Stimulated activated naive CD8-positive, alpha-beta T cell treated with anti-CD3 and anti-CD28 coated beads, Interleukin-15, amount 100 ng/mL, for 72 hours (primary cell): ENCODE data around the gene MYBPC3.

Experiments used
- ATAC-seq: fragments of 150-1000 bp; cut with Tn5 transposase; 2 replicates; pipeline ENCODE4 v1.10.0; 2021; ENCODE audit warnings: mild to moderate bottlenecking, moderate library complexity
- DNase-seq, 2 donors: peaks; one replicate each; pipeline ENCODE4 v3.0.0; 2021 to 2022
- H3K27ac Mint-ChIP-seq, 2 donors: one replicate each; pipeline ENCODE4 v1.8.0; 2022; ENCODE audit warnings: mild to moderate bottlenecking in 2 of 2, mixed read lengths in 2 of 2, moderate library complexity in 2 of 2
- H3K27me3 Mint-ChIP-seq: one replicate; pipeline ENCODE4 v1.8.0; 2022; ENCODE audit warnings: mixed read lengths
- H3K4me1 Mint-ChIP-seq: one replicate; pipeline ENCODE4 v1.8.0; 2022; ENCODE audit warnings: mild to moderate bottlenecking, mixed read lengths
- H3K4me3 Mint-ChIP-seq, 2 donors: one replicate each; pipeline ENCODE4 v1.8.0; 2022; ENCODE audit warnings: mild to moderate bottlenecking in 2 of 2, mixed read lengths in 2 of 2, moderate library complexity in 1 of 2
- H3K9me3 Mint-ChIP-seq, 2 donors: one replicate each; pipeline ENCODE4 v1.8.0; 2022; ENCODE audit warnings: mixed read lengths in 2 of 2

The MYBPC3 gene

DNA sequence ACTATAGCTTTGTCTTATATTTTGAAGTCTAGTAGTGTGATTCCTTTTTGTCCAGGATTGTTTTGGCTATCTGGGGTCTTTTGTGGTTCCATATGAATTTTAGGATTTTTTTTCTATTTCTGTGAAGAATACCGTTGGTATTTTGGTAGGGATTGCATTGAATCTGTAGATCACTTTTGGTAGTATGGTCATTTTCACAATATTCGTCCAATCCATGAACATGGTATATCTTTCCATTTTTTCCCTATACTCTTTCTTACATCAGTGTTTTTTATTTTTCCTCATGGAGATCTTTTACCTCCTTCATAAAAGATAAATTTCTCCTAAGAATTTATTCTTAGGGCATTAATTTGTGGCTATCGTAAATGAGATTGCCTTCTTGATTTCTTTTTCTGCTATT, 53.4 kb downstream of the MYBPC3 start:
- no peak overlapping the region for H3K27ac Mint-ChIP-seq
- DNase-seq (no peak), ATAC-seq (no peak)
- H3K27me3 Mint-ChIP-seq: no peaks in the 10 kb centered on the region
- peaks cover 25% of the 10 kb centered on the region for H3K4me1 Mint-ChIP-seq
- H3K4me3 Mint-ChIP-seq: no peak overlapping the region
- H3K9me3 Mint-ChIP-seq: peaks cover 8 to 12% of the 10 kb centered on the region in 2 donors

DNA sequence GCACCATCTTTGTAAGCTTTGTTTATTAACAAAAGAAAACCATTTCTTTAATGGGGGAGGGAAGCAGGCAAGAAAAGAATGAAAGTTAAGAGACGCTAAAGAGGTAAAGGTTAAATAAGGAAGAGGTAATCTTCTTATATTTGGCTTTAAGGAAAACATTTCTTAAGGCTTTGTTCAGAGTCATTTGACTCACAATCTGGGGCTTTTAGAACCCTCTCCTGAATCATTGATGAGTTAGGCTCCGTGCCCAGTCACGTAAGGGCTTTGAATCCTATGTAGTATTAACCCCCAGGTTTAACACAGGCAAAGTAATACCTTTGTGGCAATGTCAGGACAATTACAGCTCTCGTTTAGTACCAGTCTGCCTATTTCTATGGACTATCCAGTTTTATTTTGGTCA, 56.5 kb downstream of the MYBPC3 start:
- ATAC-seq (no peak), DNase-seq (no peak)
- Mint-ChIP-seq H3K9me3 (no peaks in the 10 kb centered on the region), H3K27me3 (no peaks in the 10 kb centered on the region), H3K4me3 (no peak overlapping the region), H3K27ac (peak overlapping the region; percentile 23 to 94), H3K4me1 (peaks cover 7% of the 10 kb centered on the region)

DNA sequence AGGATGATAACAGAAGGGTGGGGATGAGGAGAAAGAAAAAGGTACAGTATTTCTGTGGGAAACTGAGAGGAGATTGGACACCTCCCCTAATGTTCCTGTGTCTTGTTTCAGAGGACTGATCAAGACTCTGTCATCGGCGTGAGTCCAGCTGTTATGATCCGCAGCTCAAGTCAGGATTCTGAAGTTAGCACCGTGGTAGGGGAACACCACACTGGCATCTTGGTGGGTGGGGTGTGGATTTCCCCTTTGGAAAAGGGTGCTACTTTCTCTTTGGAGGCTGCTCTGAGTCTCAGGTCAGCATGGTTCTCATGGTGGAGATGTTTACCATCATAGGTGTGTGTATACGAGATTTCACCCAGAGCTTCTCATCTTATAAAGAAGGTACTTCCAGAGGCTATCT, 57.1 kb downstream of the MYBPC3 start:
- H3K27me3 Mint-ChIP-seq: no peaks in the 10 kb centered on the region
- no peak for DNase-seq
- ATAC-seq: no peak
- no peak overlapping the region for H3K4me3 Mint-ChIP-seq
- no peaks in the 10 kb centered on the region for H3K9me3 Mint-ChIP-seq
- H3K27ac Mint-ChIP-seq: peak overlapping the region; percentile 23 to 94
- peaks cover 7% of the 10 kb centered on the region for H3K4me1 Mint-ChIP-seq

DNA sequence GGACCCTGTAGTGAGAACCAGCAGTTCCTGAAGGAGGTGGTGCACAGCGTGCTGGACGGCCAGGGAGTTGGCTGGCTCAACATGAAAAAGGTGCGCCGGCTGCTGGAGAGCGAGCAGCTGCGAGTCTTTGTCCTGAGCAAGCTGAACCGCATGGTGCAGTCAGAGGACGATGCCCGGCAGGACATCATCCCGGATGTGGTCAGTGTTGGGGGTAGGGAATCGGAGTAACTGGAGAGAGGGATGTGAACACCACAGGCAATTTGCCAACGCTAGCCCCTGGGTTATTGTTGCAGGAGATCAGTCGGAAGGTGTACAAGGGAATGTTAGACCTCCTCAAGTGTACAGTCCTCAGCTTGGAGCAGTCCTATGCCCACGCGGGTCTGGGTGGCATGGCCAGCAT, 62.6 kb downstream of the MYBPC3 start:
- H3K9me3 Mint-ChIP-seq: no peaks in the 10 kb centered on the region
- H3K4me3 Mint-ChIP-seq: no peak overlapping the region
- H3K4me1 Mint-ChIP-seq: no peaks in the 10 kb centered on the region
- no peak for ATAC-seq
- no peak for DNase-seq
- H3K27me3 Mint-ChIP-seq: no peaks in the 10 kb centered on the region
- H3K27ac Mint-ChIP-seq: peak overlapping the region in 1 of 2 donors; percentile 48

DNA sequence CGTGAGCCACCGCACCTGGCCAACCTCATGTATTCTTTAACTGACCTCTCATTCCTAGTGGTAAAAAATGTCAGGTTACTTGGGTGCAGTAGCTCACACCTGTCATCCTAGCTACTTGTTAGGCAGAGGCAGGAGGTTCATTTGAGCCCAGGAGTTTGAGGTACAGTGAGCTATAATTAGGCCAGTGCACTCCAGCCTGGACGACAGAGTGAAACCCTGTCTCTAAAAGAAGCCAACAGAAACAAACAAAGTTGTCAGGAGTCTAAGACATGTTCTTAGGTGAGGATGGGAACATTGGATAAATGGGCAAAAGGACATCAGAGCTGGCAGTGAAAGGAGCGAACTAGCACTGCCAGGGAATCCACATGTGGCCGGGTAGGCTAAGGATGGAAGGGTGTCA, 64.4 kb downstream of the MYBPC3 start:
- no peak for ATAC-seq
- H3K4me3 Mint-ChIP-seq: no peak overlapping the region
- H3K9me3 Mint-ChIP-seq: no peaks in the 10 kb centered on the region
- H3K4me1 Mint-ChIP-seq: no peaks in the 10 kb centered on the region
- H3K27me3 Mint-ChIP-seq: no peaks in the 10 kb centered on the region
- no peak for DNase-seq
- no peak overlapping the region for H3K27ac Mint-ChIP-seq

DNA sequence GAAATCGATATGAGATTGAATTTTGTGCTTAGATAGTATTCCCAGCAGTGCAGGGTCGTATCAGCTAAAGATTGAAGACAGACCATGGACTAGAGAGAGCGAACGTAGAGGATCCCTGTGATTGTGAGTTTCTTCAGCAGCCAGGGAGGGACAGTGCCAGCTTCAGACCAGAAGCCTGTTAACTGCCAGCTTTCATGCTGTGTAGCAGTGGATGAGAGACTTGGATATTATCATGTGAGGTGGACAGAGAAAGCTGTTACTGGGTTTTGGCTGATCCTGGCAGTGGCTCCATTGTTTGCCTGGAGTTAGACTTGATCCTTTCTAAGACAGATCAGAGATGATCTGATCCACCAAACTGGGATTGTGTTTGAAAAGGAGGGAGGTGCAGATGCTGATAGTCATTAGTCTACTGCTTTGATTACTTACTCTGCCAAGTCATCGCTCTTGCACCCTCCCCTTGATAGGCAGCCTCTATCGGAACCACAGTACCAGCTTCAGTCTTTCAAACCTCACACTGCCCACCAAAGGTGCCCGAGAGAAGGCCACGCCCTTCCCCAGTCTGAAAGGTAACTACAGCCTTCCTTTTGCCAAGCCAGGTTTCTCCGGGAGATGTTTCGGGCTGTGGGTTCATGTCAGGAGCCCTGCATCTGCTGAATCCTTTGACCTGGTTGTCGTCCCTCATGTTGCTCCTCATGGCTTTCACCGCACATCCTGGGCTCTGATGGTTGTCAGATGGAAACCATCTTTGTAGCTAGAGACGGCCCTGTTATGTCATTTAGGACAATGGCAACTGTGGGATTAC, 66.3 kb downstream of the MYBPC3 start:
- no peaks in the 10 kb centered on the region for H3K9me3 Mint-ChIP-seq
- H3K27ac Mint-ChIP-seq: peak overlapping the region in 1 of 2 donors; percentile 37
- H3K4me1 Mint-ChIP-seq: no peaks in the 10 kb centered on the region
- DNase-seq (no peak), ATAC-seq (no peak)
- H3K4me3 Mint-ChIP-seq: no peak overlapping the region
- H3K27me3 Mint-ChIP-seq: no peaks in the 10 kb centered on the region

DNA sequence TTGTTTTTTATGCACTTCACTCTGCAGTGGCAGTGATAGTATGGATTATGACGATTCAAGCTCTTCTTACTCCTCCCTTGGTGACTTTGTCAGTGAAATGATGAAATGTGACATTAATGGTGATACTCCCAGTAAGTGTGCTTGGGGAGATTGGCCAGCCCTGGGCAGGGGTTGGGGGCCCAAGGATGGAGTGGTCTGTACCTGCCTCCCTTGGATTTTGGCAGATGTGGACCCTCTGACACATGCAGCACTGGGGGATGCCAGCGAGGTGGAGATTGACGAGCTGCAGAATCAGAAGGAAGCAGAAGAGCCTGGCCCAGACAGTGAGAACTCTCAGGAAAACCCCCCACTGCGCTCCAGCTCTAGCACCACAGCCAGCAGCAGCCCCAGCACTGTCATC, 68.4 kb downstream of the MYBPC3 start:
- H3K4me3 Mint-ChIP-seq: no peak overlapping the region
- no peaks in the 10 kb centered on the region for H3K4me1 Mint-ChIP-seq
- no peaks in the 10 kb centered on the region for H3K9me3 Mint-ChIP-seq
- no peak for ATAC-seq
- no peak for DNase-seq
- H3K27me3 Mint-ChIP-seq: no peaks in the 10 kb centered on the region
- H3K27ac Mint-ChIP-seq: no peak overlapping the region

DNA sequence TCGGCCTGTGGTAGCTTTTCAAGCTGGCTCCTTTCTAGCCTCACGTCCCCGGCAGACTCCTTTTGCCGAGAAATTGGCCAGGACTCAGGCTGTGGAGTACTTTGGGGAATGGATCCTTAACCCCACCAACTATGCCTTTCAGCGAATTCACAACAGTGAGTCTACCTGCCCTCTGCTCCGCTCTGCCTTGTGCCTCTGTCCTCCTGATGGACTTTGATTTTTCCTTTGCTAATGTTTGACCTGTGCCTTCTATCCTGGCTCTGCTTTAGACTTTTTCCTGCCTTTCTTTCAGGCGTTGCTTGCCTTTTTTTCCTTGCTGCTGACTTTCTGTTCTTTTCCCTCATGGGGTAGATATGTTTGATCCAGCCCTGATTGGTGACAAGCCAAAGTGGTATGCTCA, 70.0 kb downstream of the MYBPC3 start:
- DNase-seq (no peak), ATAC-seq (no peak)
- Mint-ChIP-seq H3K9me3 (no peaks in the 10 kb centered on the region), H3K27me3 (no peaks in the 10 kb centered on the region), H3K27ac (no peak overlapping the region), H3K4me3 (no peak overlapping the region), H3K4me1 (no peaks in the 10 kb centered on the region)
